HPDE6-E6E7 (cell line): Measurements from ENCODE around the gene TWSG1.
"Not testable (repeated sequence)": the region's sequence is repeated elsewhere in the genome, so short reads cannot be mapped to it uniquely, and the experiment has no call there.

Experiments
- DNase-seq: peaks from one replicate; pipeline ENCODE4 v3.0.0; 2011; ENCODE audit warnings: missing footprints; ENCODE audit errors: extremely low spot score

Gene TWSG1

DNA sequence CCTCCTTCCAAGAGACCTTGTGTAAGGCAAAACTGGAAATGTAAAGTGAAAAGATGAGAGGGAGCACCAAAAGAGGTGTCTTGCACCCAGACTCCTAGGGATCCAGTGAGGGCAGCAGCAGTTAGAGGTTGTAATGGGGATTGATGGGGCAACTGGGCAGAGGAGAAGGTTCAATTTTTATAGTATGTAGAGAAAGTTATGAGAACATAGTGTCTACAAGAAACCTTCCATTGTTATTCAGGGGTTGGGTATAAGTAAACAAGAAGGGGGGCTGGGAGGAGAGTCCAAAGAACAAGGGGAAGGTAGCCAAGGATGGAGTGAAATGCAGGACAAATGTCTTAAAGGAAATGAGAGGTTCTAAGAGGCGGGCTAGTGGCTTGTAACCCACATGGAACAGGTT is 89.1 kb downstream of the TWSG1 start:
- not testable (repeated sequence) for DNase-seq

DNA sequence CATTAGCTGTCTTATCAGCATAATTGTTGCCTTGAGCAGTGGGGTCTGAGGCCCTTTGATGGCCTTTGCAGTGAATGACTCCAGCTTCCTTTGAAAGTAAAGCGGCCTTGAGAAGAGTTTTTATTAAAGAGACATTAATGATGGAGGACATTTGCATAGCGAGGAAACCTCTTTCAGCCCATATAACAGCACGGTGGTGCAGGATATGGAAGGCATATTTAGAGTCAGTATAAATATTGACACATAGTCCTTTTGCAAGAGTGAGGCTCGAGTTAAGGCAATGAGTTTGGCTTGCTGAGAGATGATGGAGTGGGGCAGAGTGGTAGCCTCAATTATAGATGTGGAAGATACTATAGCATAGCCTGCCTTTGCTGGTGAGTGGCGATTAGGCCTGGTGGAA is 89.7 kb downstream of the TWSG1 start:
- DNase-seq: not testable (repeated sequence)

GRCh38 chr18:9426753-9427152 is 92.2 kb downstream of the TWSG1 start:
- no peak for DNase-seq

DNA sequence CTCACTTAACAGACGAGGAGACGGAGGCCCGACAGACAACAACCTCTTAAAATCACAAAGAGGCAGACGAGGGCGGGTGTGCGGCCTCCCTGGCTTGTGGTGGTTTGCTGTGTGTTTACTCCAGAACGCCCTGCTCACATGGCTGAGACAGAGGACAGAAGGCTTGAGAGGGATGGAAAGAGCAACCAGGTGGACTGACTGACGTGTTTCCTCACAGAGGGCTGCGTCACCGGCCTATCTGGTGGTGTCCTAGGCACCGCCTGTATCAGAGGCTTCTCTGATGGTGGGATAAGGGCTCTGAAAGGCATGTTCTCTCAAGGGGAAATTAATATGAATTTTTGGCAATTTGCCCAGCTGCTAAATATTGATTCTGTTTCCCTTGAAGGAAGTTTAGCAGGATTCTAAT is 93.7 kb downstream of the TWSG1 start:
- DNase-seq: no peak

DNA sequence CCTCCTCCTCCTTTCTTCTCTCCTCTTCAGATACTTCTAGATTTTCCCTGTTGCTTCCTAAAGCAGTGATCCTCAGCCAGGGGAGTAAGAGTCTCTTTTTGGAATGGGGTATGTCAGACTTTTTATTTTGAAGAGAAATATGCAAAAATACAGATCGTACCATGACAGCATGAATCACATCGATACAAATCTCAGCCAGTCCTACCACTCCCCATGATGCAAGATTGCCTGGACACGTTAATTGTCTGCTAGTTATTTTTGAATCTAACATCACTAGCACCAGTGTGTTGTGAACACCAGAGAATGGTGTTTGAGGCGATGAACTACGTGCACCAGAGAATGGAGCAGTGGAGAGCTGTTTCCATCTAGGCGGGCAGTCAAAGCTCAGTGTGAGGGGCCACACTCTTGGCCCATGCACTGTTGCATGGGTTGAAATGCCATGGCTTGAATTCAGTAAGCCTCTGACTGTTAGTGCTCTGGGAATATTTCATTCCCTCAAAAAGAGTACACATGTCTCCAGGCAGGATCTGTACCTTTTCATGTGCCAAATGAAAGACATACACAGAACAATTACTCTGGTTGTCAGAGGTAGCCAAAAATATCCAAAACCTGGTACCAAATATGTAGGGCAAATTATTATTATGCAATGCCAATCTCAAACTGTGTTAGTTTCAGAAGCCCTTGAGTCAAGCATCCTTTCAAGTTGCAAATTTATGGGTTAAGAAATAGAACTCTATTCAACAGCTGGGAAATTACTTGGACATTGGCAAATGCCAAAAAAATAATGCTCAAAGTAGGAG is 94.5 kb downstream of the TWSG1 start:
- no peak for DNase-seq

- no peak for DNase-seq
Observed at GRCh38 chr18:9429662-9429993, 95.1 kb downstream of the TWSG1 start.

GRCh38 chr18:9430315-9430714 is 95.7 kb downstream of the TWSG1 start:
- not testable (repeated sequence) for DNase-seq

- no peak for DNase-seq
Observed at GRCh38 chr18:9431296-9431695, 96.7 kb downstream of the TWSG1 start.

DNA sequence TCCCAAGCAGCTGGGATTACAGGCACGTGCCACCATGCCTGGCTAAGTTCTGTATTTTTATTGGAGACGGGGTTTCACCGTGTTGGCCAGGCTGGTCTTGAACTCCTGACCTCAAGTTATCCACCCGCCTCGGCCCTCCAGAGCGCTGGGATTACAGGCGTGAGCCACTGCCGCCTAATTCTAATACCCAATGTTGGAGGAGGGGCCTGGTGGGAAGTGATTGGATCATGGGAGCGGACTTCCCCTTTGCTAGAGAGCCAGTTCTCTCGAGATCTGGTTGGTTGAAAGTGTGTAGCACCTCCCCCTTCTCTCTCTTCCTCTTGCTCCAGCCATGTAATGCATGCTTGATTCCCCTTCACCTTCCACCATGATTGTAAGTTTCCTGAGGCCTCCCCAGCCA is 98.5 kb downstream of the TWSG1 start:
- not testable (repeated sequence) for DNase-seq

- no peak for DNase-seq
Observed at GRCh38 chr18:9433671-9434121, 99.1 kb downstream of the TWSG1 start.

GRCh38 chr18:9434122-9434701 is 99.6 kb downstream of the TWSG1 start:
- no peak for DNase-seq

DNA sequence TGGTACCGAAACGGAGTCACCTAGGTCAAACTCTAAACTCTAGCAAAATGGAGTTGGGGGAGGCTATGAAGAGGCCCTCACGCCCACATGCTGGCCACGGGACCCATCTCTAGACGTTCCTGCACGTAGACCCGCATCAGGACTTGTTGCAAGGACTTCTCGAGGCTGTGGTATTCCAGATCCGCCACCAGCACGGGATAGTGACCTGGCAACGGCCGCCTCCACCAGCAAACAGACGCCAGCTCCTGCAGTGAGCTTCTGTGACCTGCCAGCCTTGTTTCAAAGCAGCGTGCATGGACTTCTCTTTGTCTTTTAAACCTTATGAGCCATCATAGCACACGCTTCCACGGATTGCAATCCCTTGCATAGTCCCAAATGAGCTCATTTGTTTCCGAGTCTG is 100.5 kb downstream of the TWSG1 start:
- DNase-seq: no peak

GRCh38 chr18:9436206-9436929 is 101.8 kb downstream of the TWSG1 start:
- DNase-seq: no peak

- DNase-seq: no peak
Observed at GRCh38 chr18:9437021-9437437, 102.5 kb downstream of the TWSG1 start.

DNA sequence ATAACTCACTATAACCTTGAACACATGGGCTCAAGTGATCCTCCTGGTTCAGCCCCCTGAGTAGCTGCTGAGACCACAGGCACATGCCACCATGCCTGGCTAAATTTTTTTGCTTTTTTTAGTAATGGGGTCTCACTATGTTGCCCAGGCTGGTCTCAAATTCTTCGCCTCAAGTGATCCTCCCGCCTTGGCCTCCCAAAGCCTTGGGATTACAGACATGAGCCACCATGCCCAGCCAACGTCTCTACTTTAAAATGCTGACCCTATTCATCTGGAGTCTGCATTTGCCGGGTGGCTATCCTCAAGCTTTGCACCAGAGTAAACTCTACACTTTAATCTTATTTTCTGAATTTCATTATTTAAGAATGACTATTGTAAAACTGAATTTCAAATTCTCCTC is 103.1 kb downstream of the TWSG1 start:
- no peak for DNase-seq

DNA sequence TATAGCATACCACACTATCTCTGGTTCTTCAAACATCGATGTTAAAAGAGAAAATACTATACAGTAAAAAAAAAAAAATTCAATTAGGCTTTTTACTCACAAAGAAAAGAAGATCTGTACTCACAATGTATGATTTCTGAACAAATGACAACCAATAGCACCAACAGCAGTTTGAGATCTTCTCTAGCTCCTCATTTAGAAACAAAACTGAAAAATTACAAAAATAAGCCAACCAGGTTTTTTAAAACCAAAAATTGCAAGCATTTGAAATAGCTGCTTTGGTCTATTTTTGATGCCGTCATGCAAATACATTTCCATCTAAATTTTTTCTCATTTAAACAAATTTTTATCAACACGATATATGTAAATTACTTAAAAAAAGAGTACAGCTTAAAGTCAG is 106.5 kb downstream of the TWSG1 start:
- no peak for DNase-seq

DNA sequence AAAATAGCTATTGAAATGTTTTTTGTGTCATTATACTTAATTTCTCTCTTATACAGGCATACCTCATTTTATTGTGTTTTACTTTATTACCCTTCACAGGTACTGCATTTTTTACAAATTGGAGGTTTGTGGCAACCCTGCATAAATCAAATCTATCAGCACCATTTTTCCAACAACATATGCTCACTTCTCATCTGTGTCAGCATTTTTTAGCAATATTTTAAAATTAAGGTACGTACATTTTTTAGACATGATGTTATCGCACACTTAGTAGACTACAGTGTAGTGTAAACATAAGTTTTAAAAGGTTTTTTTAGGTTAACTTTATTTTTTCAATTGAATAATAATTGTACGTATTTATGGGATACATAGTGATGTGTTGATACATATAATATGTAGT is 110.0 kb downstream of the TWSG1 start:
- DNase-seq: no peak

DNA sequence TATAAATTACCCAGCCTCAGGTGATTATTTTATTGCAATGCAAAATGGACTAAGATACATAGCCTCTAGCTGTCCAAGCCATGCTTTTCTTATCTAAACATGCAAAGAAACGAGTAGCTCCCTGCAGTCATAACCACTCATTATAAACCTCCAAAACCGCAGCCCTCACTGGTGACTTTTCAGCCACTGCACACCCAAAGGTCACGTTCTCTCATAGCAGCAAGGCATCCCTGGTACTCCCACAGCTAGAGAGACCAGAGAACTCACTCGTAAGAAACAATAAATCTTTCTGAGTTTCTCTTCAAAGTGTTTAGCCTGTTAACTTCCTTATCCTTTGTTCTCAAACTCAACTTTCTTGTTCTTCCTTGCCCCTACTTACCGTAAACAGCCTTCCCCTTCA is 112.3 kb downstream of the TWSG1 start:
- DNase-seq: no peak

DNA sequence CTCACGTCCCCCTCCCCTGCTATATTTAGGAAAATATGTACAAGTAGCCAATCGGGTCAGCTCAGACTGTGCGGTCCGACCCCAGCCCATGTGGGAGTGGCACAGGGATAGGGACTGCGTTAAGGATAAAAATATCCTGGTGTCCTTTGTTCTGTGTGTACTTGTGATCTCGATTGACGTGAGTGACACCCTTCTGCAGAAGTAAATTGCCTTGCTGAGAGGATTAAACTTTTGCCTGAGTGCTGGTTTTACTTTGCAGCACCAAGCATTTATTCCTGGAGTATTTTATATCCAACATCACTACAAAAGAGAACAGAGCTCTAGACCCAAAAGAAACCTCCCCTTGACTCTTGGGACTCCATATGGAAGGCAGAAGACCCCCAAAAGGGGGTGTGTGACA is 112.8 kb downstream of the TWSG1 start:
- no peak for DNase-seq

DNA sequence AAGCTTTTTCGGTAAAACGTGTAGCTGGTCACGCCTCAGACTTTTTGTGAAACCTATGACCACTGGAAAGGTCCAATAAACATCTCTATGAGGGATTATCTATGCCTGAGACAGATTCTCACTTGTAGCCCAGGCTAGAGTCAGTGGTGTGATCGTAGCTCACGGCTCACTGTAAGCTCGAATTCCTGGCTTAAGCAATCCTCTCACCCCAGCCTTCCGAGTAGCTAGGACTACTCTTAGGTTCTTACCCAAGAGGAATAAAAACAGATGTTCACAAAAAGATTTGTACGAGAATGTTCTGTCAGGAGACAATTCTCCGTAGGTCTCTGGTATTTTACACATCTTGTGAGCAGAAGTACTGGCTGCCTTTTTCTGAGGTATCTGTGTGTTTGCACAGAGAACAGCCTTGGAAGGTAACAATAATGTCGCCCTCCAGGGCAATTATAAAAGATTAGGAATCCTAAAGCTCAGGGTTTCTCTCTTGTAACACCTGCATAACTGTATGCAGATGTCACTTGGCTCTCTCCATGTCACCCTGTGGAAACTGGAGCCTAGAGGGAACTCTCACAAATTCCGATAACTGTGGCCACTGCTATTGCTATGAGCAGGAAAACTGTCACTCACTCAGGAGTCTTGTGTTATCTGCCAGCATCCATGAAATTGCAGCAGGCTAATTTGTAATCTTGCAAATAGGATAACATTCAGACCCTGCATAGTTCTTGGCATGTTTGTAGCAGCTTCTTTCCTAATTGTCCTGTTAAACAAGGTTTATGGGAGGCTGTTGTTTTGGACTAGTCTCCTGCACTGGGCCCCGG is 115.2 kb downstream of the TWSG1 start:
- DNase-seq: no peak

- not testable (repeated sequence) for DNase-seq
Observed at GRCh38 chr18:9450920-9451319, 116.3 kb downstream of the TWSG1 start.
